Retinal pigment epithelial cell (primary cell): ENCODE data around the gene SPRYD4.
"Not testable (repeated sequence)": the region's sequence is repeated elsewhere in the genome, so short reads cannot be mapped to it uniquely, and the experiment has no call there.

Experiments
- DNase-seq: peaks from one replicate; pipeline ENCODE4 v3.0.0-alpha.2; 2010; ENCODE audit warnings: low read depth
- H3K4me3 ChIP-seq: 2 replicates; pipeline ENCODE4 v1.5.1; 2011; ENCODE audit warnings: mild to moderate bottlenecking, low read length, control low read depth, moderate library complexity
- CTCF ChIP-seq: conservative IDR thresholded peaks from 2 replicates; pipeline ENCODE4 v1.5.1; 2011; ENCODE audit warnings: low read depth, low read length, control low read depth, inconsistent platforms

Gene SPRYD4

GRCh38 chr12:56437430-56438176 is 30.8 kb upstream of the SPRYD4 start:
- TF ChIP-seq CTCF = no peak
- no peak for DNase-seq
- no peak overlapping the region for H3K4me3 ChIP-seq

GRCh38 chr12:56443208-56443607 is 25.2 kb upstream of the SPRYD4 start:
- H3K4me3 ChIP-seq, DNase-seq: not testable (repeated sequence)

- DNase-seq = peak; percentile 56
- H3K4me3 ChIP-seq = peak within 1 kb of the TSS; percentile 85
- no peak for TF ChIP-seq CTCF
These were observed 19.3 kb upstream of the SPRYD4 start, which contains the start of gene TIMELESS for GRCh38 chr12:56448860-56449621. Gene TIMELESS (minus strand): TSS chr12:56449426. CDS start chr12:56434170, 15,256 bp downstream.

GRCh38 chr12:56449622-56449984 is 18.8 kb upstream of the SPRYD4 start:
- no peak for TF ChIP-seq CTCF
- peak overlapping the region; percentile 85 for H3K4me3 ChIP-seq
- no peak for DNase-seq

- TF ChIP-seq CTCF = no peak
- no peak overlapping the region for H3K4me3 ChIP-seq
- DNase-seq = peak; percentile 6
These were observed 18.1 kb upstream of the SPRYD4 start for GRCh38 chr12:56450241-56450640.

- no peak for TF ChIP-seq CTCF
- DNase-seq = no peak
- no peak overlapping the region for H3K4me3 ChIP-seq
These were observed 17.2 kb upstream of the SPRYD4 start for GRCh38 chr12:56451147-56451546.

GRCh38 chr12:56454557-56454956 is 13.8 kb upstream of the SPRYD4 start, which contains the start of gene MIP:
Gene MIP (minus strand): TSS chr12:56454657. CDS start chr12:56454613, 44 bp downstream.
- H3K4me3 ChIP-seq = no peak within 1 kb of the TSS
- DNase-seq = no peak
- TF ChIP-seq CTCF = no peak
